HG03558 (cell line): ENCODE data around the gene LMBR1L.

Experiments used
- ATAC-seq: cut with Tn5 transposase; IDR thresholded peaks from one replicate; pipeline ENCODE4 v1.9.1; 2021; ENCODE audit warnings: moderate number of reproducible peaks; ENCODE audit not compliant: unreplicated experiment; ENCODE audit errors: extremely low read depth

Gene LMBR1L

GRCh38 chr12:49126852-49127763 lies 16.5 kb upstream of the LMBR1L start:
- ATAC-seq = no peak

- no peak for ATAC-seq
These were observed 10.5 kb upstream of the LMBR1L start for GRCh38 chr12:49121047-49121696.

GRCh38 chr12:49111206-49111605 lies 559 bp upstream of the LMBR1L start:
- no peak for ATAC-seq

- ATAC-seq = no peak
These were observed 795 bp downstream of the LMBR1L start for GRCh38 chr12:49109641-49110463.

GRCh38 chr12:49108958-49109404 lies 1.7 kb downstream of the LMBR1L start:
- ATAC-seq = no peak

- no peak for ATAC-seq
These were observed 5.1 kb downstream of the LMBR1L start for GRCh38 chr12:49105504-49106084.

GRCh38 chr12:49104822-49105221 lies 5.8 kb downstream of the LMBR1L start:
- ATAC-seq = no peak

- ATAC-seq = no peak
These were observed 10.3 kb downstream of the LMBR1L start for GRCh38 chr12:49100380-49100779.

GRCh38 chr12:49098703-49099102 lies 11.9 kb downstream of the LMBR1L start:
- ATAC-seq = no peak

GRCh38 chr12:49098035-49098451 lies 12.6 kb downstream of the LMBR1L start:
- ATAC-seq = no peak

GRCh38 chr12:49097381-49097780 lies 13.3 kb downstream of the LMBR1L start:
- no peak for ATAC-seq

- ATAC-seq = no peak
These were observed 15.7 kb downstream of the LMBR1L start for GRCh38 chr12:49094975-49095365.

- no peak for ATAC-seq
These were observed 16.3 kb downstream of the LMBR1L start, which contains the start of gene DHH for GRCh38 chr12:49094160-49094974. TSS of gene DHH (minus strand) at chr12:49094801. CDS start at chr12:49094512, 289 bp downstream.

- ATAC-seq = no peak
These were observed 16.9 kb downstream of the LMBR1L start for GRCh38 chr12:49093792-49094159.

- no peak for ATAC-seq
These were observed 17.7 kb downstream of the LMBR1L start for GRCh38 chr12:49092816-49093406.

GRCh38 chr12:49092086-49092815 lies 18.4 kb downstream of the LMBR1L start:
- ATAC-seq = no peak

GRCh38 chr12:49091836-49092085 lies 18.9 kb downstream of the LMBR1L start:
- ATAC-seq = no peak

GRCh38 chr12:49091056-49091835 lies 19.4 kb downstream of the LMBR1L start:
- no peak for ATAC-seq
